Endothelial cell of coronary artery (primary cell): ENCODE measurements around the gene CPB1. TPM values are rescaled to one million over a fixed set of nuclear protein-coding genes. Genes with fewer than 3 reads are reported as not detected.

ENCODE experiments used
- total RNA-seq: library from RNA; depleted of rRNA; stranded (reverse); fragments of >200 nt; gene quantifications from 2 replicates; pipeline ENCODE4 v1.2.3, GENCODE V29; 2014

CPB1 gene
- total RNA-seq = not detected in 2 replicates

GRCh38 chr3:148827585-148827984 lies at the start of gene CPB1:
TSS of gene CPB1 (plus strand) at chr3:148827811. CDS start at chr3:148827824, 13 bp downstream.

DNA sequence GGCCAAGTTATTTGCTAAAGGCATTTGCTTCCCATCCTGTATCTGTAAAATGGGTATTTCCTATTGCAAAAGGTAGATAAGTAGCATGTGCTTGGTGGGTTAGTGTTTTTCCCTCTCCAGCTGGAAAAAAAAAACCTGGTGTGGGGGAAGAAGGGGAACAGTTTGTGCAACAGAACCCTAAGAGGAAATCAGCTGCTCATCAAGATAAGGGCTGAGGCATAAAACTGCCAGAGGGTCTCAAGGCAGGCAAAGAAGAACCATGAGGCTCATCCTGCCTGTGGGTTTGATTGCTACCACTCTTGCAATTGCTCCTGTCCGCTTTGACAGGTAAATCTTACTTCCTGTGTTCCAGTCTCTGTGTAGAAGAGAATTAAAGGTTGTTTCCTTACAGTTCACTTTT lies 37.4 kb downstream of the CPB1 start, which contains the start of gene CPA3:
Gene CPA3, plus strand, starts transcription at position 248 of the 400 bp plus-strand sequence. Its CDS starts 12 bp downstream, at position 260.

Other genes with a start within 250 kb of the CPB1 start
- not detected in 2 replicates for gene AGTR1, start 129.9 kb upstream of the CPB1 start, total RNA-seq
- gene CPA3, start 37.5 kb downstream of the CPB1 start, total RNA-seq = 0.66 and 3.1 TPM in 2 replicates
- gene GYG1, start 163.7 kb downstream of the CPB1 start, total RNA-seq = 33.6 and 46.8 TPM in 2 replicates